ENCODE results near the gene REX1BD.

Gene REX1BD

DNA sequence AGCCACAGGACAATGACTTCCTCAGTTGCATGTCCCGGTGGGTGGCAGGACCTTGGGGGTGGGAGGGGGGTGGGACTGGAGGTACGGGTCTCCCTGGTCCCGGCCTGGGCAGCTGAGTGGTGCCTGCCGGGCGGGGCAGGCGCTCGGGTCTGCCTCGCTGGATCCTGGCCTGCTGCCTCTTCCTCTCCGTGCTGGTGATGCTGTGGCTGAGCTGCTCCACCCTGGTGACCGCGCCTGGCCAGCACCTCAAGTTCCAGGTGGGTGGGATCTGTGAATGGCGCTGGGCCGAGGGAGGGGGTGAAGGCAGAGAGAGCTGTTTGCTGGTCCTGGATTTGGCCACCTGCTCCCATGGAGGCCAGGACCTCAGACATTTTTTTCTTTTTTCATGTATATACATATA is 29.6 kb downstream of the REX1BD start:
- DNase-seq: no peak

GRCh38 chr19:18620311-18620710 is 31.7 kb downstream of the REX1BD start:
- no peak for DNase-seq

DNA sequence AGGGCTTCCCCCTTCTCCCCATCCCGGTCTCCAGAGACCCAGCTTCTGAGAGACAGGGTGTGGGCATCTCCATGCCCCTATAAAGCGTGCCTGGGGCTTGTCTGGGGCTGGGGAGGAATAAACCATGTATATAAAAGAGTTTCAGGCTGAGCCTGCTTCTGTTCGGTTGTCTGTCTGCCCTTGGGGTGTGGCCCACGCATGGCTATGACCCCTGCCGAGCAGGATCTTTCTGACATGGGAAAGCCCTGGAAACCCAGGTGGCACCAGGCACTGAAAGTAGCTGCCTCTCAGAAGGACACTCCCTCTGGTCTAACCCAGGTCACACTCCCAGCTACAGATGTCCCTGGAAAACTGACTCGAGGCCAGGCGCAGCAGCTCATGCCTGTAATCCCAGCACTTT is 32.3 kb downstream of the REX1BD start:
- DNase-seq: no peak

DNA sequence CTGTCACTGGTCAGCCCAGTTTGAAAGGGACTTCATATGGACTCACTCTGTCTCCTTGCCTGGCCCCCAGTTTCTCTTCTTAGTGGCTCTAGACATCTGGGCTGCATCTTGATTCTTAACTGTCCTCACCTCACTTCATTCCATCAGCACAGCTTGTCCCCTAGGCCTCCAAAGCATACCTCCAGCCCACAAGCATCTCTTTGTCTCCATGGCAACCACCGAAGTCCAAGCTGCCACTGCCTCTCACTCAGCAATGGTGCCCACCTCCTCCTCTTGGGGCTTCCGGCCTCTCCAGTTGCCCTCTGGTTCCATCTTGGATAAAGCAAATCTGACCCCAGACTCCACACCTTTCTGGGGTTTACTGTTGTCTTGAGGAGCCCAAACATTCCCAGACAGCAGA is 38.3 kb downstream of the REX1BD start:
- no peak for DNase-seq

DNA sequence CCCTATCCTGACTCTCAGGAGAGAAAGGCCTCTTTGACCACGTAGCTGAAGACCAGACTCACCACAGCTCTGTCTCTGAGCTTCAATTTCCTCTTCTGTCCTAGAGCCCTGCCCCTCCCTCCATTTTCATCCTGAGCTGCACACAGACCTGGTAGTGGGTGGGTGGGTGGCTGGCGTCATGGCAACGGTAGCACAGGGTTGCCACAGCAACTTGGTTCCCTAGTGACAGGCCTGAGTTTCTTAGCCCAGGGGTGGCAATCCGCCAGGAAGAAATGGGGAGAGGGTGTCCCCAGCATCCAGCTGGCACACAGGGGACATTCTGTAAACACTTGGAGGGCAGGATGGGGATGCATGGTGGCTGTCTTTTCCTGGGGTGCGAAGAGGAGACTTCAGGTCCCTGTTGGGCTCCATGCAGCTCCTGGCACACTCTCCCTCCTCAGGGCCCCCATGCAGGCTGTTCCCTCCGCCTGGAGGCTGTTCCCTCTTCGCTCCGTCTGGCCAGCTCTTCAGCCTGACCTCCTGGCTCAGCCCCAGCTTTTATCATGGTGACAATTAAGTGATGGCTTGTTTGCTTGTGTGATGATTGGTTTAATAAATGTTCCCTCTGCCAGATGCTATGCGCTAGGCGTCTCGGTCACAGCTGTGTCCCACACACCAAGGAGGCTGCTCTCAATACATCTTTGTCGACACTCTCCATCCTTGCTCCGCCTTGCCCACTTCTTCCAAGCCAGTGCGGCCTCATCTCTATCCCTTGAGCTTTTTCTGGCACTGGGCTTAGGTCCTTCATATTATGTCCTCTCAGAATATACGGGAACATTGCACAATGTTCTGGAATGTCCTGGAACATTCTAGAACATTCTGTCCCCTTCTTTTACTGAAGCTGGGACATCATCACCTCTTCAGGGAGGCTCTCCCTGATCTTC is 40.8 kb downstream of the REX1BD start:
- no peak for DNase-seq

DNA sequence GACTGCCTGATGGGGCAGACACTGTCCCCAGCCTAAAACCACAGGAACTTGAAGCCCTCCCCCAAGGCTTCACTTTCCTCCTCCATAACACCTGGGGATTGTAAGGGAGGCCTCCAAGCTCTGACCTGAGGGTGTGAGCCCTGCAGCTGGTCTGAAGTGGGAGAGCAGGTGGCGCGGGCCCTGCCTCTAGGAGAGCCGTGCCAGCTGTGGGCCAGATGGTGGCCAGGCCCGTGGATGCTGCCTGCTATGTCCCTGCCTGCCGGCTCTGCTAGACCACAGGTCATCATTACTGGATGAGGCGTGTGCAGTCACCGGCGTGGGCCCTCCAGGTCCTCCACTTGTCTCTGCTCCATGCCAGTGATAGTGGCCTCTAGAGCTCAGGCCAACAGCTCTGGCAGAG is 44.7 kb downstream of the REX1BD start:
- DNase-seq: no peak

DNA sequence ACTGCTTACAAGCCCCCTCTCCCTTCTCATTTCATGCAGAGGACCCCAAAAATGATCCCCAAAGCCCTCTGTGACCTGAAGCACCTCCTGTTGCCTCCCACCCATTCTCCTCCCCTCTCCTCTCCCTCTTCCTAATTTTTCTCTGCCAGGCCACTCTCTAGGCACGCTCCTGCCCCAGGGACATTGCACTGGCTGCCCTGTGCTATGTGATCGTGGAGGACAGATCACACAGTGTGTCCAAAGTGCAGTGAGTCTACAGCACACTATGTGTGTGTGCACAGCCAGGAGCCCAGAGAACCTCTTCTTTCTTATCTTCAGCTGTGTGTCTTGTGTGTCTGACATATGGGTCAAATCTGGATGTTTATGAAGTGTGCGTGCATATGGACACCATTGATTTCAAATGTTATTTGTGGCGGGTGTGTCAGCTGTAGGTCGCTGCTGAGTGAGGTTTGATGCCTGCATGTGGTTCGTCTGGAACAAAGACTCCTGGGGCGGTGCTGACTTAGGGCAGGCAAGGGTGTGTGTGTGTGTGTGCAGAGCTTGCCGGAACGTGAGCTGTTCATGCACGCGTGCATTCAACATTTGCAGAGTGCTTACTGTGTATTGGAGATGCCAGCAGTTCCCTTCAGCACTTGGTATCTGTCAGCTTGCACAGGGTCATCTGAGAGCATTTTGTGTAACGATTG is 46.2 kb downstream of the REX1BD start:
- peak; percentile 50 for DNase-seq

DNA sequence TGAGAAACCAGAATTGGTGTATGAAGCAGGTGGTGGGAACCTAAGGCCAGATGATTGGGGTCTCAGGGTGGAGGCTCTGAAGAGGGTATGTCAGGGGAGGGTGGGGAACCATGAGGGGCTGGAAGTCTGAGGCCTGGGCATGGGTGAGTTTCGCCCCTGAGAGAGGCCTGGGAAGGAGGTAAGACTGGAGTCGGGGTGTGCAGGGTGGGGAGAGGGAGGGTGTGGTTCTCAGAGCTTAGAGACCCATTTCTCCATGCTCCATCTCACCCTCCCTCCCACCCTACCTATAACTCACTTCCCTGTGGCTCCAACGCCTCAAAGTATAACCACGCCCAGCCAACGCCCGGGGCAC is 47.2 kb downstream of the REX1BD start:
- no peak for DNase-seq

DNA sequence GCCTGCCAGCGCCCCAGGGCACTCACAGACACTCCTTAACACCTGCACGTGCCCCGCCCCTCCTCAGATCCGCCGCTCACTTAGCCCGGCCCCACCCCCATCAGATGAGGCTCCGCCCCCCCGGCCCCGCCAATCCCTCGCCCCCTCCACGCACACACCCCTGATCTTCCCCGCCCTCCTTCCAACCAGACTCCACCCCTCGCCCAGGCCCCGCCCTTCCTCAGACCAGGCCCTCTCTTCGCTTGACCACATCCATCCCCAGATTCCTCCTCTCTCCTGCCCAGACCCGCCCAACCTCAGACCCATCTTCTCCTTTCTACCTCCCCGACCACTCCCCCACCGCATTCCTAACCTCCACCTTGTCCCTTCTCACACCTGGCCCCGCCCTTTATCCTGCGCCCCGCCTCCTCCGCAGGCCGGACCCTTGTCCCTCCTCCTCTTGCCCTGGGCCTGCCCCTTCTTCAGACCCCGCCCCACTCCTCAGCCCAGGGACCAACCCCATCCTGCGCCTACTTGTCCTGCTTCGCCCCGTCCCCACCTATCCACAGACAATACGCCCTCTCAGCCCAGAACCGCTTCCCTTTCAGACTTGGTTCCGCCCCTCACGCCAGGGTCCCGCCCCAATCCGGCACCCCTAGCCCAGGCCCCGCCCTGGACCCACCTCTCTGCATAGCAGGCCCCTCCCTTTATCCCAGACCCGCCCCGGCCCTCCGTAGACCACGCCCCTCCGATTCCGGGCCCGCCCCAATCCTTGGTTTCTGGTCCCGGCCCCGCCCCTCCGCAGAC is 47.8 kb downstream of the REX1BD start:
- DNase-seq: peak; percentile 99

GRCh38 chr19:18636969-18637629 is 48.5 kb downstream of the REX1BD start, which contains the start of gene KLHL26:
TSS of gene KLHL26 (plus strand) at chr19:18637028. CDS start at chr19:18637055, 27 bp downstream.
- no peak for DNase-seq

- DNase-seq: no peak
Observed at GRCh38 chr19:18637673-18638630, 49.4 kb downstream of the REX1BD start.

GRCh38 chr19:18639706-18640243 is 51.2 kb downstream of the REX1BD start:
- DNase-seq: no peak

Measured in islet precursor cell (in vitro differentiated cells).